RWPE1 (cell line): Measurements from ENCODE around the gene NAPB.

ENCODE experiments used
- CTCF ChIA-PET: fragments of 350-600 bp; sonication (Branson Sonifier 250); formaldehyde crosslinking; extraction: SDS; loops from one replicate; lab custom pipeline; 2021; lab: Yijun Ruan, JAX
- POLR2A ChIA-PET: fragments of 400-600 bp; formaldehyde crosslinking; extraction: SDS; loops from one replicate; lab custom pipeline; 2020; ENCODE audit warnings: antibody characterized with exemption; ENCODE audit not compliant: low non-redundant PET; lab: Yijun Ruan, JAX
- DNase-seq: peaks from one replicate; pipeline ENCODE4 v3.0.0; 2012; ENCODE audit warnings: low spot score
- H3K27ac ChIP-seq: fragments of 450-650 bp; 2 replicates; pipeline ENCODE4 v1.5.1; 2017
- TF ChIP-seq, protein P1 (sequence below): fragments of 450-650 bp; conservative IDR thresholded peaks from 2 replicates; pipeline ENCODE4 v1.5.1; 2017; ENCODE audit warnings: low read depth, mild to moderate bottlenecking

The NAPB gene

GRCh38 chr20:23339986-23340385, 81.3 kb downstream of the NAPB start:
- H3K27ac ChIP-seq, result no peak overlapping the region
- TF ChIP-seq, protein P1, sequence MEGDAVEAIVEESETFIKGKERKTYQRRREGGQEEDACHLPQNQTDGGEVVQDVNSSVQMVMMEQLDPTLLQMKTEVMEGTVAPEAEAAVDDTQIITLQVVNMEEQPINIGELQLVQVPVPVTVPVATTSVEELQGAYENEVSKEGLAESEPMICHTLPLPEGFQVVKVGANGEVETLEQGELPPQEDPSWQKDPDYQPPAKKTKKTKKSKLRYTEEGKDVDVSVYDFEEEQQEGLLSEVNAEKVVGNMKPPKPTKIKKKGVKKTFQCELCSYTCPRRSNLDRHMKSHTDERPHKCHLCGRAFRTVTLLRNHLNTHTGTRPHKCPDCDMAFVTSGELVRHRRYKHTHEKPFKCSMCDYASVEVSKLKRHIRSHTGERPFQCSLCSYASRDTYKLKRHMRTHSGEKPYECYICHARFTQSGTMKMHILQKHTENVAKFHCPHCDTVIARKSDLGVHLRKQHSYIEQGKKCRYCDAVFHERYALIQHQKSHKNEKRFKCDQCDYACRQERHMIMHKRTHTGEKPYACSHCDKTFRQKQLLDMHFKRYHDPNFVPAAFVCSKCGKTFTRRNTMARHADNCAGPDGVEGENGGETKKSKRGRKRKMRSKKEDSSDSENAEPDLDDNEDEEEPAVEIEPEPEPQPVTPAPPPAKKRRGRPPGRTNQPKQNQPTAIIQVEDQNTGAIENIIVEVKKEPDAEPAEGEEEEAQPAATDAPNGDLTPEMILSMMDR, result no peak
- no peak for DNase-seq
- CTCF ChIA-PET, result interaction anchor here (0.7 to 2.9 kb wide), 8 partner anchors 10 to 649 kb away, joined by 3 to 35 read pairs (median 4); partner anchors contain the start of genes NXT1 and THBD
- POLR2A ChIA-PET, result interaction anchor here (1.1 kb wide), 1 partner anchor 650 kb away, joined by 3 read pairs; no protein-coding TSS in a partner anchor

GRCh38 chr20:23337312-23337711, 84.0 kb downstream of the NAPB start:
- no peak for DNase-seq
- H3K27ac ChIP-seq, result no peak overlapping the region
- ChIA-PET POLR2A (no interaction called here), CTCF (interaction anchor here (0.6 to 0.8 kb wide), 2 partner anchors 13 to 102 kb away, joined by 3 read pairs; no protein-coding TSS in a partner anchor)
- TF ChIP-seq, protein P1, result no peak

GRCh38 chr20:23336476-23336875, 84.8 kb downstream of the NAPB start:
- CTCF ChIA-PET, result no interaction called here
- DNase-seq, result no peak
- TF ChIP-seq, protein P1, result no peak
- no peak overlapping the region for H3K27ac ChIP-seq
- POLR2A ChIA-PET, result no interaction called here

GRCh38 chr20:23335521-23335920, 85.8 kb downstream of the NAPB start:
- TF ChIP-seq, protein P1, result no peak
- ChIA-PET CTCF (no interaction called here), POLR2A (no interaction called here)

DNA sequence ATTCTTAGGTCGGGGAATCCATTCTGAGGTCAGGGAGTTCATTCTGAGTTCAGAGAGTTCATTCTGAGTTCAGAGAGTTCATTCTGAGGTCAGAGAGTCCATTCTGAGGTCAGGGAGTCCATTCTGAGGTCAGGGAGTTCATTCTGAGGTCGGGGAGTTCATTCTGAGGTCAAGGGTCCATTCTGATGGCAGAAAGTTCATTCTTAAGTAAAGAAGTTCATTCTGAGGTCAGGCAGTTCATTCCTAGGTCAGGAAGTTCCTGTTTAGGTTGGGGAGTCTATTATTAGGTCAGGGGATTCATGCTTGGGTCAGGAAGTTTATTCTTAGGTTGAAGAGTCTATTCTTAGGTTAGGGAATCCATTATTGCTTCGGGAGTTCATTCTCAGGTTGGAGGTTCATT, 87.2 kb downstream of the NAPB start:
- CTCF ChIA-PET, result no interaction called here
- POLR2A ChIA-PET, result no interaction called here

More at GRCh38 chr20:23335521-23335920, 85.8 kb downstream of the NAPB start:
- no peak for DNase-seq
- H3K27ac ChIP-seq, result no peak overlapping the region

GRCh38 chr20:23332467-23332866, 88.8 kb downstream of the NAPB start:
- ChIA-PET POLR2A (no interaction called here), CTCF (interaction anchor here (0.8 kb wide), 2 partner anchors 8 to 9 kb away, joined by 3 read pairs; no protein-coding TSS in a partner anchor)
- TF ChIP-seq, protein P1, result no peak
- DNase-seq, result no peak
- no peak overlapping the region for H3K27ac ChIP-seq

More for the DNA sequence above, 87.2 kb downstream of the NAPB start:
- no peak overlapping the region for H3K27ac ChIP-seq
- DNase-seq, result no peak
- TF ChIP-seq, protein P1, result no peak
